ENCODE measurements around the gene JPH2.
A peak's percentile ranks its signal among the peaks of the same experiment; 100 is the strongest.
"Not testable (repeated sequence)": the region's sequence is repeated elsewhere in the genome, so short reads cannot be mapped to it uniquely, and the experiment has no call there.

JPH2 gene

GRCh38 chr20:44195605-44196004 is 8.6 kb upstream of the JPH2 start (continued):
- TF ChIP-seq POU6F1 (CRISPR knock-in tag; IDR thresholded peaks at IDR 0.05; ENCODE audit: borderline replicate concordance, low read depth) (no peak), CREB5 (CRISPR knock-in tag; IDR thresholded peaks at IDR 0.05; ENCODE audit: low read depth) (no peak)

GRCh38 chr20:44193801-44194200 is 6.8 kb upstream of the JPH2 start:
- ATAC-seq: no peak
- TF ChIP-seq TCF4 (CRISPR knock-in tag; IDR thresholded peaks at IDR 0.05; ENCODE audit: borderline replicate concordance) (no peak), ISL1 (CRISPR knock-in tag; IDR thresholded peaks at IDR 0.05) (no peak), ZNF8 (CRISPR knock-in tag; IDR thresholded peaks at IDR 0.05) (no peak), TOX (CRISPR knock-in tag; IDR thresholded peaks at IDR 0.05; ENCODE audit: borderline replicate concordance) (no peak), ZFP30 (CRISPR knock-in tag; IDR thresholded peaks at IDR 0.05) (no peak), RARB (CRISPR knock-in tag; IDR thresholded peaks at IDR 0.05) (no peak), SNAI2 (CRISPR knock-in tag; IDR thresholded peaks at IDR 0.05) (no peak)

GRCh38 chr20:44191640-44192039 is 4.7 kb upstream of the JPH2 start:
- 0 out of 2 replicates have a peak, but pooled peaks have one; percentile 19 for TF ChIP-seq ZNF8 (CRISPR knock-in tag; IDR thresholded peaks at IDR 0.05)
- not testable (repeated sequence) for ATAC-seq

GRCh38 chr20:44190197-44190852 is 3.3 kb upstream of the JPH2 start:
- peak; percentile 12; the same call in 1 of the 3 replicates for ATAC-seq

GRCh38 chr20:44188752-44189151 is 1.8 kb upstream of the JPH2 start:
- TF ChIP-seq ZC3H10 (CRISPR knock-in tag; IDR thresholded peaks at IDR 0.05): no peak
- no peak for TF ChIP-seq ZNF70 (CRISPR knock-in tag; IDR thresholded peaks at IDR 0.05)
- TF ChIP-seq PPARA (CRISPR knock-in tag; IDR thresholded peaks at IDR 0.05; ENCODE audit: borderline replicate concordance): no peak
- TF ChIP-seq TSHZ2 (CRISPR knock-in tag; IDR thresholded peaks at IDR 0.05): no peak
- no peak for TF ChIP-seq RARB (CRISPR knock-in tag; IDR thresholded peaks at IDR 0.05)
- TF ChIP-seq ZFP30 (CRISPR knock-in tag; IDR thresholded peaks at IDR 0.05): no peak
- TF ChIP-seq POU6F1 (CRISPR knock-in tag; IDR thresholded peaks at IDR 0.05; ENCODE audit: borderline replicate concordance, low read depth): no peak
- TF ChIP-seq GLIS3 (CRISPR knock-in tag; IDR thresholded peaks at IDR 0.05): no peak
- no peak for TF ChIP-seq ZNF8 (CRISPR knock-in tag; IDR thresholded peaks at IDR 0.05)
- no peak for TF ChIP-seq TCF4 (CRISPR knock-in tag; IDR thresholded peaks at IDR 0.05; ENCODE audit: borderline replicate concordance)
- ATAC-seq: no peak

GRCh38 chr20:44187772-44188709 is 1.1 kb upstream of the JPH2 start:
- TF ChIP-seq GLIS3 (CRISPR knock-in tag; IDR thresholded peaks at IDR 0.05) (no peak), ZNF70 (CRISPR knock-in tag; IDR thresholded peaks at IDR 0.05) (no peak), OSR1 (CRISPR knock-in tag; IDR thresholded peaks at IDR 0.05) (no peak), ESRRG (CRISPR knock-in tag; IDR thresholded peaks at IDR 0.05) (no peak), ARNTL (CRISPR knock-in tag; IDR thresholded peaks at IDR 0.05; ENCODE audit: borderline replicate concordance, low read depth) (no peak), RARB (CRISPR knock-in tag; IDR thresholded peaks at IDR 0.05) (no peak), ZFP30 (CRISPR knock-in tag; IDR thresholded peaks at IDR 0.05) (no peak), POU6F1 (CRISPR knock-in tag; IDR thresholded peaks at IDR 0.05; ENCODE audit: borderline replicate concordance, low read depth) (no peak)
- ATAC-seq: peak; percentile 62
